Immature natural killer cell (primary cell): ENCODE results near the gene KCNJ10. TPM values are rescaled to one million over a fixed set of nuclear protein-coding genes. Genes with fewer than 3 reads are reported as not detected.

ENCODE experiments used
- DNase-seq, 3 donors: peaks; one replicate each; pipeline ENCODE4 v3.0.0; 2022; ENCODE audit warnings: mixed read lengths in 1 of 3
- H3K27ac Mint-ChIP-seq, 6 donors: one replicate each; pipeline ENCODE4 v1.8.0; 2020; ENCODE audit warnings: mixed read lengths in 6 of 6, mild to moderate bottlenecking in 5 of 6, inconsistent platforms in 4 of 6, moderate library complexity in 3 of 6
- H3K27me3 Mint-ChIP-seq, 3 donors: one replicate each; pipeline ENCODE4 v1.8.0; 2020 to 2021; ENCODE audit warnings: low read depth in 3 of 3, mild to moderate bottlenecking in 3 of 3, mixed read lengths in 3 of 3, moderate library complexity in 3 of 3, inconsistent platforms in 1 of 3
- H3K36me3 Mint-ChIP-seq, 3 donors: one replicate each; pipeline ENCODE4 v1.8.0; 2020; ENCODE audit warnings: mixed read lengths in 3 of 3, inconsistent platforms in 2 of 3, mild to moderate bottlenecking in 2 of 3
- H3K4me1 Mint-ChIP-seq, 2 donors: one replicate each; pipeline ENCODE4 v1.8.0; 2020; ENCODE audit warnings: inconsistent platforms in 2 of 2, mild to moderate bottlenecking in 2 of 2, mixed read lengths in 2 of 2, moderate library complexity in 1 of 2
- H3K4me3 Mint-ChIP-seq, 5 donors: one replicate each; pipeline ENCODE4 v1.8.0; 2020; ENCODE audit warnings: mild to moderate bottlenecking in 5 of 5, mixed read lengths in 5 of 5, inconsistent platforms in 3 of 5, moderate library complexity in 3 of 5
- H3K9me3 Mint-ChIP-seq, 6 donors: one replicate each; pipeline ENCODE4 v1.8.0; 2020; ENCODE audit warnings: mild to moderate bottlenecking in 6 of 6, mixed read lengths in 6 of 6, inconsistent platforms in 4 of 6, moderate library complexity in 3 of 6
- polyA plus RNA-seq, 3 donors: library from polyadenylated mRNA; unstranded; fragments of 300-500 nt; fragmentation: Illumina TruSeq; gene quantifications; one replicate each; pipeline ENCODE4 v1.2.3, GENCODE V29; 2021

Gene KCNJ10
- polyA plus RNA-seq, 3 donors from 2014 or later: not detected

GRCh38 chr1:159970932-159971342 is 99.0 kb downstream of the KCNJ10 start:
- DNase-seq: no peak
- Mint-ChIP-seq H3K27ac (no peak overlapping the region), H3K36me3 (no peaks in the 10 kb centered on the region), H3K4me3 (no peak overlapping the region), H3K9me3 (no peaks in the 10 kb centered on the region), H3K27me3 (peaks cover 5 to 7% (median 7%) of the 10 kb centered on the region in 3 donors), H3K4me1 (no peaks in the 10 kb centered on the region)

GRCh38 chr1:159968901-159969300 is 101.1 kb downstream of the KCNJ10 start:
- Mint-ChIP-seq H3K27me3 (peaks cover 5 to 12% (median 9%) of the 10 kb centered on the region in 3 donors), H3K9me3 (no peaks in the 10 kb centered on the region), H3K36me3 (no peaks in the 10 kb centered on the region), H3K4me3 (no peak overlapping the region), H3K27ac (no peak overlapping the region), H3K4me1 (no peaks in the 10 kb centered on the region)
- no peak for DNase-seq

- H3K9me3 Mint-ChIP-seq: no peaks in the 10 kb centered on the region
- H3K27ac Mint-ChIP-seq: no peak overlapping the region
Observed at GRCh38 chr1:159965263-159965662, 104.7 kb downstream of the KCNJ10 start.

GRCh38 chr1:159964144-159964543 is 105.8 kb downstream of the KCNJ10 start:
- Mint-ChIP-seq H3K27ac (no peak overlapping the region), H3K4me1 (no peaks in the 10 kb centered on the region), H3K4me3 (no peak overlapping the region), H3K9me3 (no peaks in the 10 kb centered on the region), H3K36me3 (peaks cover 0 to 4% (median 0%) of the 10 kb centered on the region in 3 donors), H3K27me3 (peaks cover 3 to 13% (median 12%) of the 10 kb centered on the region in 3 donors)
- DNase-seq: no peak

More at GRCh38 chr1:159965263-159965662, 104.7 kb downstream of the KCNJ10 start:
- Mint-ChIP-seq H3K27me3 (peaks cover 3 to 15% (median 11%) of the 10 kb centered on the region in 3 donors), H3K4me1 (no peaks in the 10 kb centered on the region), H3K36me3 (peaks cover 0 to 4% (median 0%) of the 10 kb centered on the region in 3 donors), H3K4me3 (no peak overlapping the region)
- DNase-seq: no peak

- Mint-ChIP-seq H3K27me3 (peaks cover 3 to 13% (median 11%) of the 10 kb centered on the region in 3 donors), H3K36me3 (peaks cover 0 to 4% (median 0%) of the 10 kb centered on the region in 3 donors), H3K27ac (peak overlapping the region in 1 of 6 donors; percentile 26), H3K4me3 (no peak overlapping the region), H3K9me3 (no peaks in the 10 kb centered on the region), H3K4me1 (no peaks in the 10 kb centered on the region)
- no peak for DNase-seq
Observed at GRCh38 chr1:159962176-159962575, 107.8 kb downstream of the KCNJ10 start.

- no peak overlapping the region for H3K4me3 Mint-ChIP-seq
- no peak overlapping the region for H3K27ac Mint-ChIP-seq
- H3K27me3 Mint-ChIP-seq: peaks cover 3 to 13% (median 11%) of the 10 kb centered on the region in 3 donors
- DNase-seq: no peak
- H3K36me3 Mint-ChIP-seq: peaks cover 0 to 4% (median 0%) of the 10 kb centered on the region in 3 donors
- H3K4me1 Mint-ChIP-seq: no peaks in the 10 kb centered on the region
- no peaks in the 10 kb centered on the region for H3K9me3 Mint-ChIP-seq
Observed at GRCh38 chr1:159961636-159962035, 108.3 kb downstream of the KCNJ10 start.

- Mint-ChIP-seq H3K9me3 (no peaks in the 10 kb centered on the region), H3K4me3 (no peak overlapping the region), H3K27ac (no peak overlapping the region), H3K27me3 (peaks cover 3 to 11% (median 8%) of the 10 kb centered on the region in 3 donors), H3K36me3 (peaks cover 0 to 4% (median 0%) of the 10 kb centered on the region in 3 donors), H3K4me1 (no peaks in the 10 kb centered on the region)
- DNase-seq: no peak
Observed at GRCh38 chr1:159960721-159961381, 109.1 kb downstream of the KCNJ10 start.

GRCh38 chr1:159959451-159959850 is 110.5 kb downstream of the KCNJ10 start:
- no peak overlapping the region for H3K4me3 Mint-ChIP-seq
- H3K36me3 Mint-ChIP-seq: peaks cover 0 to 4% (median 0%) of the 10 kb centered on the region in 3 donors
- no peaks in the 10 kb centered on the region for H3K9me3 Mint-ChIP-seq
- peaks cover 4 to 7% (median 7%) of the 10 kb centered on the region in 3 donors for H3K27me3 Mint-ChIP-seq
- no peaks in the 10 kb centered on the region for H3K4me1 Mint-ChIP-seq
- no peak for DNase-seq
- no peak overlapping the region for H3K27ac Mint-ChIP-seq

GRCh38 chr1:159958719-159959380 is 111.1 kb downstream of the KCNJ10 start:
- DNase-seq: no peak
- no peaks in the 10 kb centered on the region for H3K9me3 Mint-ChIP-seq
- no peak overlapping the region for H3K4me3 Mint-ChIP-seq
- H3K27me3 Mint-ChIP-seq: peaks cover 5 to 9% (median 7%) of the 10 kb centered on the region in 3 donors
- H3K36me3 Mint-ChIP-seq: peaks cover 0 to 4% (median 0%) of the 10 kb centered on the region in 3 donors
- H3K4me1 Mint-ChIP-seq: no peaks in the 10 kb centered on the region
- H3K27ac Mint-ChIP-seq: no peak overlapping the region

GRCh38 chr1:159957824-159958268 is 112.1 kb downstream of the KCNJ10 start:
- Mint-ChIP-seq H3K36me3 (peaks cover 0 to 4% (median 0%) of the 10 kb centered on the region in 3 donors), H3K9me3 (no peaks in the 10 kb centered on the region), H3K4me1 (no peaks in the 10 kb centered on the region), H3K4me3 (no peak overlapping the region), H3K27me3 (peaks cover 5 to 12% (median 10%) of the 10 kb centered on the region in 3 donors), H3K27ac (no peak overlapping the region)
- DNase-seq: no peak

- peaks cover 0 to 19% (median 7%) of the 10 kb centered on the region in 3 donors for H3K27me3 Mint-ChIP-seq
- H3K9me3 Mint-ChIP-seq: no peaks in the 10 kb centered on the region
- H3K36me3 Mint-ChIP-seq: no peaks in the 10 kb centered on the region
- no peaks in the 10 kb centered on the region for H3K4me1 Mint-ChIP-seq
- no peak for DNase-seq
- no peak overlapping the region for H3K27ac Mint-ChIP-seq
- no peak overlapping the region for H3K4me3 Mint-ChIP-seq
Observed at GRCh38 chr1:159955456-159955855, 114.5 kb downstream of the KCNJ10 start.

- peaks cover 0 to 20% (median 6%) of the 10 kb centered on the region in 3 donors for H3K27me3 Mint-ChIP-seq
- H3K4me1 Mint-ChIP-seq: no peaks in the 10 kb centered on the region
- DNase-seq: no peak
- H3K36me3 Mint-ChIP-seq: no peaks in the 10 kb centered on the region
- no peaks in the 10 kb centered on the region for H3K9me3 Mint-ChIP-seq
- H3K27ac Mint-ChIP-seq: no peak within 1 kb of the TSS
- no peak within 1 kb of the TSS for H3K4me3 Mint-ChIP-seq
Observed at GRCh38 chr1:159953536-159954515, 116.1 kb downstream of the KCNJ10 start, which contains the start of gene SLAMF9. Gene SLAMF9 (minus strand): TSS chr1:159954237. CDS start chr1:159954137, 100 bp downstream.

- DNase-seq: no peak
- H3K36me3 Mint-ChIP-seq: no peaks in the 10 kb centered on the region
- H3K4me1 Mint-ChIP-seq: no peaks in the 10 kb centered on the region
- no peaks in the 10 kb centered on the region for H3K9me3 Mint-ChIP-seq
- no peak overlapping the region for H3K4me3 Mint-ChIP-seq
- H3K27ac Mint-ChIP-seq: no peak overlapping the region
- peaks cover 0 to 20% (median 3%) of the 10 kb centered on the region in 3 donors for H3K27me3 Mint-ChIP-seq
Observed at GRCh38 chr1:159952932-159953331, 117.0 kb downstream of the KCNJ10 start.
